Ramos (cell line): Measurements from ENCODE around the gene PSORS1C2.

ENCODE experiments used
- in situ Hi-C: fragments of 300-500 bp; cut with MboI; formaldehyde crosslinking; loops from one replicate; pipeline ENCODE4 v1.14.3; 2022; ENCODE audit warnings: low sequenced_read_pairs; ENCODE audit not compliant: unreplicated experiment

Gene PSORS1C2

GRCh38 chr6:31115941-31116560 is 22.8 kb downstream of the PSORS1C2 start:
- in situ Hi-C loops, result no loop called here

DNA sequence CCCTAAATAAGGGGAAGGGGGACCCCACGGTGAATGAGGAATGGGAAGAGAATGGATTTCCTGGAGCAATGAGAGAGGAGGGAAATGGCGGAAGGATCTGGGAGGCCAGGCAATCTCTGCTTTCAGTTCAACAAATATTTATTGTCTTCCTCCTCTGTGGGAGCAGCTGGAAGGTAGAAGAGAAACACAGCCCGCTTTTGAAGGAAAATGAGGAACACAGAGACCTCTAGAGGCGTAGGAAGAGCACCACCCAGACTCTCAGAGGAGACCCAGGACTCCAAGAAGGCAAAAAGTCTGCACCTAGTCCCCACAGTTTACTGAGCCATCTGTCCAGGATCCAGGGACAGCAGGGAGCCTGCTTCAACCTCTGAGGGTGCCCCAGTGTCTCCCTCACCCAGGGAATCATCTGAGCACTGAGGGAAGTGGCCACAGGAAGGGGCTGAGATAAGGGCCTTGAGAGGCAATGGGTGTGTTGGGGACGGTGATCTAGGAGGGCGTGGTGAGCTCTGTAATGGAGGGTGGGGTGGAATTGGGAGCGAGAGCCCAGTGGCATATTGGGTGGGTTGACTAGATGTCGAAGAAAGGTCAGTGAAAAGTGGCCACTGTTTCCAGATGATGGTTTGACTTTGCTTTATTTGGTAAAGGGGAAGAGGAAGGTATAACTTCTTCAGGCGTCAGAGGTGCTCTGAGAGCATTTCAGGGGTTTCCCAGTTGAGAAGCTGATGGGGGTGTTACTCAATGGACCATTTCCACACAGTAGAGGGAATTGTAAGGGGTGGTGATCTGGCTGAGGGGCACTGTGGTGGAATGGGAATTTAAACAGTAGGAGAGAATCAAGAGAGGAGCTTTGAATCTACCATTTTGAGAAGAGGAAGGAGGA is 23.7 kb downstream of the PSORS1C2 start:
- in situ Hi-C loops, result no loop called here

DNA sequence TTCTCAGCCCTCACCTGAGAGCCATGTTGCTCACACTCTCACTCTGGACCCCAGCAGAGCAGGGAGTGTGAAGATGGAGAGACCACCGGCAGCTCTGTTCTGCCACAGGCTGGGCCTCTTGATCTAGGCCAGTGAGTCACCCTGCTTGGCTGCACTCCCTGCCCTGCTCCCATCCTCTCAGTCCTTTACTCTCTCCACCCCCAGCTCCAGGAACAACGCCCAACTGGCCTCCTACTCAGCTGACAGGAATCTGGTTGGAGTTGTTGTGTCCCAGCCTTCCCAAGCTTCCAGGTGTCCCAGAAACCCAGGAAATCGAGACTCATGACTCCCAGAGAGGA is 24.4 kb downstream of the PSORS1C2 start, which contains the start of gene PSORS1C1:
PSORS1C1 (plus strand) TSS at position 260 of the 338 bp plus-strand sequence. CDS start 14,833 bp downstream, outside the sequence.
- in situ Hi-C loops, result no loop called here

- in situ Hi-C loops, result no loop called here
Measured at GRCh38 chr6:31113861-31114540, 24.9 kb downstream of the PSORS1C2 start.

- in situ Hi-C loops, result no loop called here
Measured at GRCh38 chr6:31112478-31112877, 26.4 kb downstream of the PSORS1C2 start, which contains the start of gene C6orf15. C6orf15 (minus strand) TSS chr6:31112575; CDS start chr6:31112555, 20 bp downstream.

GRCh38 chr6:31111712-31112111 is 27.2 kb downstream of the PSORS1C2 start:
- in situ Hi-C loops, result no loop called here

- in situ Hi-C loops, result no loop called here
Measured at GRCh38 chr6:31110825-31111582, 27.9 kb downstream of the PSORS1C2 start.

DNA sequence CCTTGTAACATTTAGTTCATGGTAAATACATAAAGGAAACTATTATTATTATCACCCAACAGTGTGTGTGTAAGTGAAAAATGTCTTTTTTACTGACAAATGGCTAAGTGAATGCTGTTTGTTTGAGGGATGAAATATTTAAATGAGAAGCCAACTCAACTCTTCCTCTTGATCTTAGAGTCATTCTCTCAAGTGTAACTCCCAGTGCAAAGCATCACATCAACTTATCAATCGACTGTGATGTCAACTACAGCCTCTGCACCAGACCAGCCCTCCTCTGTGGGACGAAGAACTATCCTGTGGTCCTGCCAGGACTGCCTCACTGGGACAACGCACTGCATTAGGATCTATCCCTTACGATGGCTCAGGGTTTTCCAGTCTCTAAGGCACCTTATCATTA is 31.8 kb downstream of the PSORS1C2 start:
- in situ Hi-C loops, result no loop called here

- in situ Hi-C loops, result no loop called here
Measured at GRCh38 chr6:31103136-31103535, 35.7 kb downstream of the PSORS1C2 start.

DNA sequence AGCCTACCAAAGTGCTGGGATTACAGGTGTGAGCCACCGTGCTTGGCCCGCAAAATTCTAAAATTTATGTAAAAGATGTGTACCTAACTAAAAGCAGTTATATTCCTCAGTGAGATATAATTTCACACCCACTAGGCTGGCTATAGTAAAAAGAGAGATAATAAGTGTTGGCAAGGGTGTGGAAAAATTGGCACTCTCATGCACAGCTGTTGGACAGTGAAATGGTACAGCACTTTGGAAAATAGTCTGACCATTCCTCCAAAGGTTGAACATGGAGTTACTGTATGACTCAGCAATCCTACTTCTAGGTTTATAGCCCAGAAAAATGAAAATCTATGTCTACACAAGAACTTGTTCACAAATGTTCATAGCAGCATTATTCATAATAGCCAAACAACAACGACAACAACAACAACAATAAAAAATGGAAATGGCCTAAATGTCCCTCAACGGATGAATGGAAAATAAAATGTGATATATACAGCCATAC is 40.4 kb downstream of the PSORS1C2 start:
- in situ Hi-C loops, result loop anchor here (25.0 kb wide), 1 partner anchor 636 kb away; no protein-coding TSS in a partner anchor

GRCh38 chr6:31096656-31097055 is 42.2 kb downstream of the PSORS1C2 start:
- in situ Hi-C loops, result loop anchor here (25.0 kb wide), 1 partner anchor 634 kb away; no protein-coding TSS in a partner anchor

GRCh38 chr6:31096215-31096614 is 42.7 kb downstream of the PSORS1C2 start:
- in situ Hi-C loops, result loop anchor here (25.0 kb wide), 1 partner anchor 634 kb away; no protein-coding TSS in a partner anchor

GRCh38 chr6:31094389-31094881 is 44.4 kb downstream of the PSORS1C2 start:
- in situ Hi-C loops, result loop anchor here (25.0 kb wide), 1 partner anchor 632 kb away; no protein-coding TSS in a partner anchor

DNA sequence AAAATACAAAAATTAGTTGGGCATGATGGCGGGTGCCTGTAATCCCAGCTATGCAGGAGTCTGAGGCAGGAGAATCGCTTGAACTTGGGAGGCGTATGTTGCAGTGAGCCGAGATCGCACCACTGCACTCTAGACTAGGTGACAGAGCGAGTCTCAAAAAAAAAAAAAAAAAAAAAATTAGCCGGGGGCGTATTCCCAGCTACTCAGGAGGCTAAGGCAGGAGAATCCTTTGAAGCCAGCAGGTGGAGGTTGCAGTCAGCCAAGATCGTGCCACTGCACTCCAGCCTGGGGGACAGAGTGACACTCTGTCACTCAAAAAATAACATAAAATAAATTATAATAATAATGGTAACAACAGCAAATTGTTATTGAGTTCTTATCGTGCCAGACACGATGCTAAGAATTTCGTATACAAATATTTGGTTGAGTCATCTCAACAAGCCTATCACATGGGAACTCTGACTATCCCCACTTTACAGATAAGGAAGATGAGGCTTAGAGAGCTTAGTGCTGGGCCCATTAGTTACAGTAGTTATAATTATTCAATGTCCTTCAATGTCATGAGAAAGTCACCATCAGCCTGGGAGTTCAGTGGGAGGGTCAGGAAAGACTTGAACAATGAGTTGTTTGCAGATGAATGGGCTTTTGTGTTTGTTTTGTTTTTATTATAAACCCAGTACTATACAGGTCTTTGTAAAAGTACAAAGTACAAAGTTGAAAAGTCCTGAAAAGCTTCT is 45.9 kb downstream of the PSORS1C2 start:
- in situ Hi-C loops, result loop anchor here (25.0 kb wide), 1 partner anchor 631 kb away; no protein-coding TSS in a partner anchor

DNA sequence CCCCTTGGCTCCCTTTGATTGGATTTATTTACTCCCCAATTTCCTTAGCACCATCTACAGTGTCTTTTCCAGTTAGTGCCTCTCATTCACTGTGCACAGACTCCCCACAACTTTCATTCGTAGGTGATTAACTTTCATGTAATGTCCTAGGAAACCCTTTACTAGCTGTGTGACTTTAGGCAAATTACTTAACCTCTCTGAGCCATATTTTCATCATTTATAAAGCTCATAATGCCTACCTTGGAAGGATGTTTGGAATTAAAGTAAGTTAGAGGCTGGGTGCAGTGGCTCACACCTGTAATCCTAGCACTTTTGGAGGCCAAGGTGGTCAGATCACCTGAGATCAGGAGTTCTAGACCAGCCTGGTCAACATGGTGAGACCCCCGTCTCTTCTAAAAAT is 46.6 kb downstream of the PSORS1C2 start:
- in situ Hi-C loops, result loop anchor here (25.0 kb wide), 1 partner anchor 630 kb away; no protein-coding TSS in a partner anchor

DNA sequence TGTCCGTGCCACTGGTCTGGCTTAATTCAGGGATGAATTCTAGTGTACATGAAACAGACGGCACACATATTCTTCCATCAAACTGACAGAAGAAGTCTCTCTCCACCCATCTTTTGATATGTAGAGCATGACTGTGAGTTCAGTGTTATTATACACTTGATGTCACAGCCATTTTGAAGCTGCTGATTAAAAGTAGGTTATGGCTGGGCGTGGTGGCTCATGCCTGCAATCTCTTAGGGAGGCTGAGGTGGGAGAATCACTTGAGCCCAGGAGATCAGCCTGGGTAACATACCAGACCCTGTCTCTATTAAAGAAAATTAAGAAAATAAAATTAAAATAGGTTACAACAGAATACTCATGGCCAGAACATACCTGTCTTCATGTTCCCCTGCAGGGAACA is 47.2 kb downstream of the PSORS1C2 start:
- in situ Hi-C loops, result loop anchor here (25.0 kb wide), 1 partner anchor 629 kb away; no protein-coding TSS in a partner anchor

DNA sequence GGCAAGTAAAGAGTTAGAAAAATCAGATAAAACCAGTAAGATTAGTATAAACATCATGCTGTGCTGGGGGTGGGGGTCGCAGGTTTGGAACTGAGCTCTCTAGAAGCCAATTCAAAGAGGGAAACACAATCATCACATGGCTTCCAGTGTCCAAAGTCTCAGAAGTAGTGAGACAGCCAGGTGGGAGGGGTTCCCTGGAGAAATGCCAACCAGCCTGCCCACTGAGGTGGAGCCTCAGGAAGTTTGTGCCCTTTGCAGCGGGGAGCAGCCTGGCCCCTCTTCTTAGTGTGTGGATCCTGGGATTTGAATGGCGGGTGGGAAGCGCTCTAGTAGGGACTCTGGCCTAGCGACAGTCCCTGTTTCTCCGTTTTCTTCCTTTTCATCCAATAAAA is 47.9 kb downstream of the PSORS1C2 start:
- in situ Hi-C loops, result loop anchor here (25.0 kb wide), 1 partner anchor 629 kb away; no protein-coding TSS in a partner anchor

- in situ Hi-C loops, result loop anchor here (25.0 kb wide), 1 partner anchor 628 kb away; no protein-coding TSS in a partner anchor
Measured at GRCh38 chr6:31090275-31090972, 48.4 kb downstream of the PSORS1C2 start.
